A673 (cell line): Measurements from ENCODE around the gene RPE.

Experiments used
- EZH2 ChIP-seq: fragments of 200-600 bp; sonication (generic); IDR thresholded peaks from 2 replicates; pipeline ENCODE4 v1.6.1; 2017; ENCODE audit warnings: borderline replicate concordance, low read depth, mild to moderate bottlenecking, mixed read lengths, antibody characterized with exemption, low read length; ENCODE audit not compliant: poor library complexity, severe bottlenecking
- TF ChIP-seq, protein P1 (sequence below): fragments of 300-800, 200-600 bp; sonication (generic); conservative IDR thresholded peaks from 2 replicates; pipeline ENCODE4 v1.5.1; 2017; ENCODE audit warnings: low read depth, mild to moderate bottlenecking, antibody characterized with exemption, low read length, moderate library complexity, mixed read lengths

DNA sequence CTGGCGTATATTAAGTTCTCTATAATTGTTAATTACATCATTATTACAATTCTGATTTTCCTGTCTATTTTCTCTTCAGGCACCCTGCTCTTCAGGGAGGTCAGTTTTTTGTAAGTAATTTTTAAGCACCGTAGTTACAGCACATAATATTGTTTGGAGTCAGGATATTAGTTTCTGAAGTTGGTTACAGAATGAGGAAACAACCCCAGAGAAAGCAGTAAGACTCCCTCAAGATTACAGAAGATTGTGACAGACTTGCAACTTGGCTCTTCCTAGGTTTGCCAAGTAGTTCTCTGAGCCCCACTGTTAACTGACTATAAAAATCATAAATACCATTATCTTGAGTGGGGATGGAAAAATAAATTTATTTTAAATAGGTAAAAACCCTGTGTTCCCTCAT, 921 bp downstream of the RPE start:
- TF ChIP-seq, protein P1, sequence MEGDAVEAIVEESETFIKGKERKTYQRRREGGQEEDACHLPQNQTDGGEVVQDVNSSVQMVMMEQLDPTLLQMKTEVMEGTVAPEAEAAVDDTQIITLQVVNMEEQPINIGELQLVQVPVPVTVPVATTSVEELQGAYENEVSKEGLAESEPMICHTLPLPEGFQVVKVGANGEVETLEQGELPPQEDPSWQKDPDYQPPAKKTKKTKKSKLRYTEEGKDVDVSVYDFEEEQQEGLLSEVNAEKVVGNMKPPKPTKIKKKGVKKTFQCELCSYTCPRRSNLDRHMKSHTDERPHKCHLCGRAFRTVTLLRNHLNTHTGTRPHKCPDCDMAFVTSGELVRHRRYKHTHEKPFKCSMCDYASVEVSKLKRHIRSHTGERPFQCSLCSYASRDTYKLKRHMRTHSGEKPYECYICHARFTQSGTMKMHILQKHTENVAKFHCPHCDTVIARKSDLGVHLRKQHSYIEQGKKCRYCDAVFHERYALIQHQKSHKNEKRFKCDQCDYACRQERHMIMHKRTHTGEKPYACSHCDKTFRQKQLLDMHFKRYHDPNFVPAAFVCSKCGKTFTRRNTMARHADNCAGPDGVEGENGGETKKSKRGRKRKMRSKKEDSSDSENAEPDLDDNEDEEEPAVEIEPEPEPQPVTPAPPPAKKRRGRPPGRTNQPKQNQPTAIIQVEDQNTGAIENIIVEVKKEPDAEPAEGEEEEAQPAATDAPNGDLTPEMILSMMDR: no peak
- no peak for TF ChIP-seq EZH2
